IMR-90 (cell line): Measurements from ENCODE around the gene FOXP1. TPM values are rescaled to one million over a fixed set of nuclear protein-coding genes. Genes with fewer than 3 reads are reported as not detected.

Experiments used
- ATAC-seq: fragments of 200-7000 bp; cut with Tn5 transposase; 2 replicates; pipeline ENCODE4 v1.9.1; 2020; ENCODE audit warnings: low read depth, mild to moderate bottlenecking, moderate library complexity
- BruUV-seq: library from RNA; stranded (reverse); fragments of 400-500 nt; replicated peaks from 2 replicates; lab custom pipeline; 2021; lab: Mats Ljungman, UMichigan
- CTCF ChIA-PET: fragments of 300-600 bp; formaldehyde crosslinking; extraction: SDS; loops from one replicate; lab custom pipeline; 2021; ENCODE audit warnings: antibody characterized with exemption; lab: Yijun Ruan, JAX
- POLR2A ChIA-PET: fragments of 300-600 bp; sonication (Branson Sonifier 250); formaldehyde crosslinking; loops from one replicate; lab custom pipeline; 2022; ENCODE audit warnings: antibody characterized with exemption; ENCODE audit not compliant: unreplicated experiment; lab: Charles Lee
- DNase-seq: peaks from one replicate; pipeline ENCODE4 v3.0.0; 2013
- H2AFZ ChIP-seq: replicated peaks from 2 replicates; pipeline ENCODE3; 2013; ENCODE audit warnings: low read length, mild to moderate bottlenecking; ENCODE audit not compliant: poor library complexity
- H2AK5ac ChIP-seq: 2 replicates; pipeline ENCODE4 v1.6.1; 2013; ENCODE audit warnings: low read depth, low read length, inconsistent platforms
- H2AK9ac ChIP-seq: replicated peaks from 2 replicates; pipeline ENCODE3; 2013; ENCODE audit warnings: mild to moderate bottlenecking, low read depth, low read length, moderate library complexity; ENCODE audit not compliant: poor library complexity
- H2BK120ac ChIP-seq: 2 replicates; pipeline ENCODE4 v1.6.1; 2013; ENCODE audit warnings: low read depth, low read length, inconsistent platforms
- H2BK15ac ChIP-seq: 3 replicates; pipeline ENCODE4 v1.6.1; 2013; ENCODE audit warnings: low read depth, low read length, inconsistent platforms
- H2BK20ac ChIP-seq: 2 replicates; pipeline ENCODE4 v1.6.1; 2013; ENCODE audit warnings: low read depth, mild to moderate bottlenecking, inconsistent platforms, low read length, moderate library complexity
- H2BK5ac ChIP-seq: 2 replicates; pipeline ENCODE4 v1.6.1; 2013; ENCODE audit warnings: mild to moderate bottlenecking, low read depth, low read length, inconsistent platforms; ENCODE audit not compliant: poor library complexity, severe bottlenecking
- H3K14ac ChIP-seq: replicated peaks from 2 replicates; pipeline ENCODE4 v1.6.1; 2013; ENCODE audit warnings: low read depth, low read length, inconsistent platforms
- H3K18ac ChIP-seq: 2 replicates; pipeline ENCODE4 v1.6.1; 2013; ENCODE audit warnings: low read depth, low read length, control low read depth
- H3K23ac ChIP-seq: 2 replicates; pipeline ENCODE4 v1.6.1; 2013; ENCODE audit warnings: low read depth, low read length, inconsistent platforms
- H3K27ac ChIP-seq: 2 replicates; pipeline ENCODE4 v1.5.1; 2013; ENCODE audit warnings: mild to moderate bottlenecking, control low read depth, low read length; ENCODE audit not compliant: insufficient read depth
- H3K27me3 ChIP-seq: 2 replicates; pipeline ENCODE4 v1.6.1; 2013; ENCODE audit warnings: low read length; ENCODE audit not compliant: control insufficient read depth, insufficient read depth
- H3K36me3 ChIP-seq: 2 replicates; pipeline ENCODE4 v1.6.1; 2013; ENCODE audit warnings: low read length, mixed read lengths; ENCODE audit not compliant: control insufficient read depth, insufficient read depth
- H3K4ac ChIP-seq: 2 replicates; pipeline ENCODE4 v1.6.1; 2013; ENCODE audit warnings: low read depth, low read length, inconsistent platforms
- H3K4me1 ChIP-seq: 2 replicates; pipeline ENCODE4 v1.6.1; 2013; ENCODE audit warnings: low read length, mixed read lengths; ENCODE audit not compliant: control insufficient read depth, insufficient read depth
- H3K4me2 ChIP-seq: 2 replicates; pipeline ENCODE4 v1.6.1; 2013; ENCODE audit warnings: low read depth, mild to moderate bottlenecking, control low read depth, low read length, moderate library complexity
- H3K4me3 ChIP-seq: 2 replicates; pipeline ENCODE4 v1.5.1; 2013; ENCODE audit warnings: low read depth, mild to moderate bottlenecking, control low read depth, low read length, moderate library complexity; ENCODE audit not compliant: insufficient read depth
- H3K56ac ChIP-seq: 2 replicates; pipeline ENCODE4 v1.6.1; 2013; ENCODE audit warnings: low read length, inconsistent platforms; ENCODE audit not compliant: insufficient read depth; ENCODE audit errors: extremely low read depth
- H3K79me1 ChIP-seq, 2 experiments: 2 replicates each; pipeline ENCODE4 v1.6.1; 2013; ENCODE audit warnings: low read length in 2 of 2, inconsistent platforms in 1 of 2, low read depth in 1 of 2
- H3K9ac ChIP-seq: 2 replicates; pipeline ENCODE4 v1.6.1; 2013; ENCODE audit warnings: low read depth, low read length, control low read depth
- H3K9me1 ChIP-seq: 2 replicates; pipeline ENCODE4 v1.6.1; 2013; ENCODE audit warnings: low read length, inconsistent platforms; ENCODE audit not compliant: insufficient read depth
- H3K9me3 ChIP-seq: 2 replicates; pipeline ENCODE4 v1.6.1; 2013; ENCODE audit warnings: low read length; ENCODE audit not compliant: control insufficient read depth, insufficient read depth
- H4K20me1 ChIP-seq: 2 replicates; pipeline ENCODE4 v1.6.1; 2013; ENCODE audit warnings: low read length, inconsistent platforms; ENCODE audit not compliant: insufficient read depth
- H4K5ac ChIP-seq: 2 replicates; pipeline ENCODE4 v1.6.1; 2013; ENCODE audit warnings: mild to moderate bottlenecking, low read depth, low read length, control low read depth
- H4K8ac ChIP-seq, 2 experiments: 2 replicates each; pipeline ENCODE4 v1.6.1; 2013; ENCODE audit warnings: low read depth in 2 of 2, low read length in 2 of 2, control low read depth in 1 of 2, inconsistent platforms in 1 of 2
- H4K91ac ChIP-seq: 2 replicates; pipeline ENCODE4 v1.6.1; 2013; ENCODE audit warnings: low read depth, low read length, inconsistent platforms; ENCODE audit not compliant: insufficient read depth
- BHLHE40 ChIP-seq: fragments of 150-350 bp; IDR thresholded peaks from 2 replicates; pipeline ENCODE4 v1.6.1; 2016; ENCODE audit warnings: mild to moderate bottlenecking, low read depth, low read length
- CEBPB ChIP-seq: IDR thresholded peaks from 2 replicates; pipeline ENCODE4 v1.6.1; 2012; ENCODE audit warnings: low read depth, low read length, improper control_type of control experiment
- CTCF ChIP-seq: conservative IDR thresholded peaks from 2 replicates; pipeline ENCODE4 v1.5.1; 2012; ENCODE audit warnings: mild to moderate bottlenecking, low read depth, low read length, improper control_type of control experiment
- ELK1 ChIP-seq: fragments of 150-350 bp; IDR thresholded peaks from 2 replicates; pipeline ENCODE4 v1.6.1; 2016; ENCODE audit warnings: low read depth, mild to moderate bottlenecking, low read length, moderate library complexity, borderline replicate concordance
- FOS ChIP-seq: fragments of 150-350 bp; IDR thresholded peaks from 2 replicates; pipeline ENCODE4 v1.6.1; 2016; ENCODE audit warnings: low read depth, low read length
- MAFK ChIP-seq: IDR thresholded peaks from 2 replicates; pipeline ENCODE4 v1.6.1; 2012; ENCODE audit warnings: low read depth, low read length, improper control_type of control experiment
- MAZ ChIP-seq: IDR thresholded peaks from 2 replicates; pipeline ENCODE4 v1.6.1; 2012; ENCODE audit warnings: low read depth, mild to moderate bottlenecking, low read length, improper control_type of control experiment, moderate library complexity, borderline replicate concordance
- MXI1 ChIP-seq: IDR thresholded peaks from 2 replicates; pipeline ENCODE4 v1.6.1; 2012; ENCODE audit warnings: low read depth, mild to moderate bottlenecking, low read length, moderate library complexity, borderline replicate concordance
- NFE2L2 ChIP-seq: fragments of 150-350 bp; IDR thresholded peaks from 2 replicates; pipeline ENCODE4 v1.6.1; 2016; ENCODE audit warnings: low read depth, mild to moderate bottlenecking, low read length
- POLR2A ChIP-seq: IDR thresholded peaks from 2 replicates; pipeline ENCODE4 v1.6.1; 2012; ENCODE audit warnings: mild to moderate bottlenecking, low read depth, low read length
- RAD21 ChIP-seq: IDR thresholded peaks from 2 replicates; pipeline ENCODE4 v1.6.1; 2012; ENCODE audit warnings: low read length, improper control_type of control experiment
- RCOR1 ChIP-seq: IDR thresholded peaks from 2 replicates; pipeline ENCODE4 v1.6.1; 2012; ENCODE audit warnings: mild to moderate bottlenecking, low read length, improper control_type of control experiment; ENCODE audit not compliant: insufficient replicate concordance
- RFX5 ChIP-seq: IDR thresholded peaks from 2 replicates; pipeline ENCODE4 v1.8.0; 2012; ENCODE audit warnings: low read depth, mild to moderate bottlenecking, low read length, moderate library complexity
- SMC3 ChIP-seq: fragments of 150-350 bp; IDR thresholded peaks from 2 replicates; pipeline ENCODE4 v1.6.1; 2016; ENCODE audit warnings: low read depth, mild to moderate bottlenecking, antibody characterized with exemption, low read length, moderate library complexity
- USF2 ChIP-seq: fragments of 150-350 bp; IDR thresholded peaks from 2 replicates; pipeline ENCODE4 v1.6.1; 2017; ENCODE audit warnings: mild to moderate bottlenecking, antibody characterized with exemption, low read length, low read depth
- dilution Hi-C: fragments of 300-500 bp; cut with HindIII; formaldehyde crosslinking; loops from one replicate; pipeline ENCODE4 v1.14.3; 2018; ENCODE audit warnings: low sequenced_read_pairs; ENCODE audit not compliant: unreplicated experiment
- in situ Hi-C: fragments of 300-500 bp; cut with MboI; formaldehyde crosslinking; loops from 3 replicates; pipeline ENCODE4 v1.14.3; 2019; ENCODE audit warnings: low sequenced_read_pairs, inconsistent platforms, mixed read lengths
- intact Hi-C: fragments of 100-400 bp; cut with micrococcal nuclease; formaldehyde crosslinking; loops from 2 replicates; pipeline ENCODE4 v1.10.0; 2022
- polyA plus RNA-seq, 3 experiments: library from polyadenylated mRNA; depleted of rRNA; stranded (reverse); fragments of >200 nt; gene quantifications; 2 replicates each; pipeline ENCODE4 v1.2.3, GENCODE V29; 2012; ENCODE audit warnings: low replicate concordance in 1 of 3
- total RNA-seq: library from RNA; depleted of rRNA; stranded (reverse); fragments of >200 nt; gene quantifications from 2 replicates; pipeline ENCODE4 v1.2.3, GENCODE V29; 2012

FOXP1 gene
- total and polyA plus RNA-seq, 2 of the 4 experiments (the other 2 are of a cell fraction): 37.0 to 132 TPM

- H4K91ac ChIP-seq: no peak overlapping the region
- H2AK5ac ChIP-seq: no peak overlapping the region
- H3K14ac ChIP-seq: no peak overlapping the region
- H3K18ac ChIP-seq: no peak overlapping the region
- ATAC-seq (no peak), DNase-seq (no peak)
- H3K56ac ChIP-seq: no peak overlapping the region
- no peaks in the 10 kb centered on the region for H3K9me3 ChIP-seq
- TF ChIP-seq RAD21 (no peak), BHLHE40 (no peak), MXI1 (no peak), CEBPB (no peak), FOS (no peak), RCOR1 (no peak), POLR2A (no peak), USF2 (no peak), MAFK (no peak), MAZ (no peak), RFX5 (no peak), NFE2L2 (no peak), ELK1 (no peak), SMC3 (no peak), CTCF (no peak)
- BruUV-seq: no TSS peak
- H3K4me1 ChIP-seq: peaks cover 4% of the 10 kb centered on the region
- H2BK120ac ChIP-seq: no peak overlapping the region
- no peak overlapping the region for H3K9ac ChIP-seq
- H3K27ac ChIP-seq: no peak overlapping the region
- intact Hi-C loops (no loop called here), dilution Hi-C loops (no loop called here), in situ Hi-C loops (no loop called here)
- no peaks in the 10 kb centered on the region for H3K27me3 ChIP-seq
- CTCF ChIA-PET: no interaction called here
- no peak overlapping the region for H3K4me3 ChIP-seq
- H4K20me1 ChIP-seq: no peaks in the 10 kb centered on the region
- H2BK15ac ChIP-seq: no peak overlapping the region
- no peak overlapping the region for H2BK5ac ChIP-seq
- H3K23ac ChIP-seq: no peak overlapping the region
- H4K8ac ChIP-seq: no peak overlapping the region
- H2BK20ac ChIP-seq: no peak overlapping the region
- H2AK9ac ChIP-seq: no peak overlapping the region
- H3K4ac ChIP-seq: no peak overlapping the region
- no peak overlapping the region for H4K5ac ChIP-seq
- peaks cover 19 to 26% of the 10 kb centered on the region in 2 experiments for H3K79me1 ChIP-seq
- H3K36me3 ChIP-seq: no peaks in the 10 kb centered on the region
- H3K9me1 ChIP-seq: peaks cover 6% of the 10 kb centered on the region; the same call in 1 of the 2 replicates
- H3K4me2 ChIP-seq: no peak overlapping the region
- POLR2A ChIA-PET: no interaction called here
- no peak overlapping the region for H2AFZ ChIP-seq
Measured at GRCh38 chr3:71154846-71155245, 428.7 kb downstream of the FOXP1 start.
